HG03378 (cell line): ENCODE results near the gene CARNS1.
A peak's percentile ranks its signal among the peaks of the same experiment; 100 is the strongest.
"Not testable (repeated sequence)": the region's sequence is repeated elsewhere in the genome, so short reads cannot be mapped to it uniquely, and the experiment has no call there.

Experiments used
- ATAC-seq: cut with Tn5 transposase; IDR thresholded peaks from one replicate; pipeline ENCODE4 v1.9.1; 2021; ENCODE audit warnings: mild to moderate bottlenecking, moderate library complexity; ENCODE audit not compliant: unreplicated experiment

Gene CARNS1

GRCh38 chr11:67463680-67464410 is 48.4 kb downstream of the CARNS1 start:
- no peak for ATAC-seq

DNA sequence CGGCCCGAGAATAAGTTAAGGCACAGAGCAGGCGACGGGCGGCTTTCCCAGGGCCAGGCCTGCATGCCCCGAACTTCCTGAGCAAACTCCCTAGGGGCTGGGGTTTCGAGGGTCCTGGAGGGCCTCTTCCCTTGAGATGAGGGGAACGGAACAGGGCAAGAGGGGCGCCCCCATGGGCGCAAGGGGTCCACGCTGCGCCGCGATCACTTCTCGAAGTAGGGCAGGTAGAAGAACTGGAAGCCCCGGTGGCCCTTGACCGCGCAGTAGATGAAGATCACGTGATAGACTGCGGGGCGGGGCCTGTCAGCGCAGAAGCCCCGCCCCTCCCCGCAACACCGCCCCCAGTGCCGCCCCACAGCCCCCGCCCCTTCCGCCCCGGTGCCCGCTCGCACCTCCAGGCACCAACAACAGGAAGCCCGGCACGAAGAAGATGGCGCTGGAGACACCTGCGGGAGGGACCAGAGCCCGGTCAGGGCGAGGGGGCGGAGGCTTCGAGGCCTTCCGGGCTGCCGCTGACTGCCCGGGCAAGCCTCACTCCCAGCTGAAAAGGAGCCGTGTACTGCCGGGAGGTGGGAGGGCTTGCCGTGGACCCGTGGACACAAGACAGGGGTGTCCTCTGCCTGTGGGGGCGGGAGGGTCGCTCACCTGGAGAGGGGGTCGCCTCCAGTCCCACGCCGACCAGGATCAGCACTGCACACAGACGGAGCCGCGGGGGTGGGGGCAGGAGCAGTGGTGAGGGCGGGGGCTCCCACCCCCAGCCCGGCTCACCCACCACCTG is 49.1 kb downstream of the CARNS1 start:
- ATAC-seq, result no peak

GRCh38 chr11:67465189-67465510 is 49.7 kb downstream of the CARNS1 start:
- no peak for ATAC-seq

DNA sequence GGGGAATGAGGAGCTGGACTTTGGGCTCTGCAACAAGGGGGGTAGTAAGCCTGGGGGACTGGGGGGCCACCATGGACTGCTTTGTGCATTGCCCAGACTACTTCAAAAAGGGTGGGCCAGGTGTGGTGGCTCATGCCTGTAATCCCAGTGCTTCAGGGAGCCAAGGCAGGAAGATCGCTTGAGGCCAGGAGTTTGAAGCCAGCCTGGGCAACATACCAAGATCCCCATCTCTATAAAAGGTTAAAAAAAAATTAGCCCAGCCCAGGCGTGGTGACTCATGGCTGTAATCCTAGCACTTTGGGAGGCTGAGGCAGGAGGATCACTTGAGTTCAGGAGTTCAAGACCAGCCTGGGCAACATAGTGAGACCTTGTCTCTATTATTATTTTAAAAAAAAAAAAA is 50.1 kb downstream of the CARNS1 start:
- ATAC-seq, result not testable (repeated sequence)

DNA sequence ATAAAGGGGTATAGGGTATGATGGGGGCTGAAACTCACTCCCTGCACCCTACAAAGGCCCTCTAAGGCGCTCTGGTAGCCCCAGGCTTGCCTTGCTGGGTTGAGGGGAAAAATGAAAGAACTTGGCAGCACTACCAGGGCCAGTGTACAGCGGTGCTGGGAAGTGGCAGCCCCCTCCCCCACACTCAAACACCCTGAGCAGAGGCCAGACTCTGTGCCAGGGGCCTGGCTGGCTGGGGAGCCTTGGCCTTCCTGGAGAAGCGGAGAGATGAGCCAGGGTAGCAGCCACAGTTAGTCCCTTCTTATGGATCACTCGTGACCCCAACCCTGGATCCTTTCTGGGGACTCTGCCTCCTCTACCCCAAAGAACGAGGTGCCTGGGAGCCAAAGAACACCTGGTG is 50.9 kb downstream of the CARNS1 start:
- no peak for ATAC-seq

DNA sequence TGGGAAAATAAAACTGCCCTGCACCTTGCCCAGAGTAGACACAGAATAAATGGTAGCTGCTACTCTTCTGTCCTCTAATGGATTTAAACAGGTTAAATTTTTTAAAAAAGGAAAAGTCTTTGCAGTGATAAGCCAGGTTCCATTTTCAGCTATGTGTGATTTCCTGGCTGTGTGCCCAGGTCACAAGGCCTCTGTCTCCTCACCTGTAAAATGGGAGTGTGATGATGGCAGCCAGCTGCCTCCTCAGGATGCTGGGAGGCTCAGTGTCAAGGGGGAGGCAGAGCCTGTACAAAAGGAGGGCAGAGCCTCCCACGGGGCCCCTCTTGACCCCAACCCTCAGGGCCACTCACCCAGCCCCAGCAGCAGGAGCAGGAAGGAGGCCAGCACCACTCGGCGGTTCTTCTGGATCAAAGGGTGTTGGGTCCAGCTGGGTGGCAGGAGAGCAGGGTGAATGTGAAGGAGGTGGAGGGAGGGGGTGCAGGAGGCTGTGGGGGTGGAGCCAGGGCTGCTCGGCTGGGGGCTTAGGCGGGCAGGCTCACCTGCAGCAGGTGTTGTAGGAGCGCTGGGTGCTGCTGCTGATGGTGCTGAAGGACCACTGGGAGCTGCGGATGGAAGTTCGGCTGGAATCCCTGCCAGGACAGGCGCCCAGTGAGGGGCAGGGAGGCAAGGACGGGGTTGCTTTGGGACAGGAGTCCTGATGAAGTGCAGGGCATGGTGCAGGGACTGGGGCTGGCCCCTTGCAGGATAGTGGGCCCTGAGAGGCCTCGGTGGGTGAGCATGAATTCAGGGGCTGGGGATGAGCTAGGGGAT is 51.7 kb downstream of the CARNS1 start:
- ATAC-seq, result no peak

DNA sequence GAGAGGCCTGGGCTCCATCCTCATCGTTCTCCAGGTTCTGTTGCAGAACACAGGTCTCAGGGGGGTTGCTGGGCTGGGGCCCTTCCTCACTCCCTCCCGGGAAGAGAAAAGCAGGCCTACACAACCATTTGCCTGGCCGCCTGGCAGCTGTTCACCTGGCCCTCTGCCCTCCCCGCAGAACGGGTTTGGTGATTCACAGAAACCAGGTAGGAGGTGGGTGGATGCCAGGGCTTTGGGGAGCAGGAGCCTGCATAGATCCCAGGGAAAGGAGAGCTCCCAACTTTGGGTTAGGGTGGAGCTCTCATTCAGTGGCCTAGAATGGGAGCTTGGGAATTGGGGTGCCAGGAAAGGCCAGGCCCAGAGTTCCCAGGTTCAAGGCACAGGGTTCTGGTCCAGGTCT is 52.6 kb downstream of the CARNS1 start:
- ATAC-seq, result no peak

GRCh38 chr11:67468456-67468758 is 52.9 kb downstream of the CARNS1 start:
- peak; percentile 2 for ATAC-seq

GRCh38 chr11:67468759-67469507 is 53.5 kb downstream of the CARNS1 start, which contains the start of gene TMEM134:
Gene TMEM134 (minus strand): TSS chr11:67469251. CDS start chr11:67469192, 59 bp downstream.
- peak; percentile 49 for ATAC-seq

DNA sequence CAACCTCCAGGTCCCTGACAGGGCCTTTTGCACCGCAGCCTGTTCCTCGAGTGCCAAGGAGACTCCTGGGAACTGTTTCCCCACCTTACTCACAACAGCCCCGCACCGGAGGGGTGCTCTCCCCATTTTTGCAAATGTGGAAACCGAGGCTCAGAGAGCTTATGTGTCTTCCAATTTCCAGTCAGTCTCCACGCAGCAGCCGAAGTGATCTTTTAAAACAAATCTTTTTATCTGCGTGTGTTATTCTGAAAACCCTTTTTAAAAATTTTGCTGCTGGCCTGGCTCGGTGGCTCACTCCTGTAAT is 54.0 kb downstream of the CARNS1 start:
- ATAC-seq, result peak; percentile 19

- no peak for ATAC-seq
Observed at GRCh38 chr11:67470337-67471002, 55.0 kb downstream of the CARNS1 start.

GRCh38 chr11:67472882-67473281 is 57.4 kb downstream of the CARNS1 start:
- ATAC-seq, result no peak
